Neural cell (in vitro differentiated cells): Measurements from ENCODE around the gene ARFGEF3. TPM values are rescaled to one million over a fixed set of nuclear protein-coding genes. Genes with fewer than 3 reads are reported as not detected.

Experiments
- H2AFZ ChIP-seq: fragments of 200-600, 300-800 bp; sonication (generic), shearing (Covaris generic); 2 replicates; pipeline ENCODE4 v1.6.0; 2014; ENCODE audit warnings: low read depth, mild to moderate bottlenecking, antibody characterized with exemption, low read length, moderate library complexity
- H3F3A ChIP-seq: fragments of 200-600 bp; shearing (Covaris generic); 2 replicates; pipeline ENCODE4 v1.6.1; 2016; ENCODE audit warnings: mild to moderate bottlenecking, moderate library complexity, mixed read lengths, antibody characterized with exemption, low read length; ENCODE audit not compliant: insufficient read depth, poor library complexity, severe bottlenecking
- H3K27ac ChIP-seq: fragments of 200-600, 300-800 bp; sonication (generic), shearing (Covaris generic); 2 replicates; pipeline ENCODE4 v1.5.1; 2014; ENCODE audit warnings: mild to moderate bottlenecking, low read length, moderate library complexity
- H3K27me3 ChIP-seq: fragments of 300-800, 200-600 bp; sonication (generic), shearing (Covaris generic); 2 replicates; pipeline ENCODE4 v1.6.0; 2014; ENCODE audit warnings: mild to moderate bottlenecking, low read depth, low read length, moderate library complexity; ENCODE audit not compliant: insufficient read depth
- H3K36me3 ChIP-seq: fragments of 300-800, 200-600 bp; sonication (generic), shearing (Covaris generic); 2 replicates; pipeline ENCODE4 v1.5.1; 2014; ENCODE audit warnings: mild to moderate bottlenecking, antibody characterized with exemption, low read length, moderate library complexity; ENCODE audit not compliant: insufficient read depth
- H3K4me2 ChIP-seq: fragments of 300-800, 200-600 bp; sonication (generic), shearing (Covaris generic); 2 replicates; pipeline ENCODE4 v1.6.0; 2014; ENCODE audit warnings: mild to moderate bottlenecking, low read length
- H3K4me3 ChIP-seq: fragments of 300-800, 200-600 bp; sonication (generic), shearing (Covaris generic); 2 replicates; pipeline ENCODE4 v1.5.1; 2014; ENCODE audit warnings: mild to moderate bottlenecking, low read length, moderate library complexity
- H3K79me2 ChIP-seq: fragments of 200-600 bp; shearing (Covaris generic); replicated peaks from 2 replicates; pipeline ENCODE4 v1.6.0; 2014; ENCODE audit warnings: mild to moderate bottlenecking, low read length, moderate library complexity; ENCODE audit not compliant: insufficient read depth
- H3K9ac ChIP-seq: fragments of 300-800, 200-600 bp; sonication (generic), shearing (Covaris generic); 2 replicates; pipeline ENCODE4 v1.6.1; 2016; ENCODE audit warnings: mild to moderate bottlenecking, low read length, mixed read lengths
- H3K9me2 ChIP-seq: fragments of 200-600 bp; shearing (Covaris generic); 2 replicates; pipeline ENCODE4 v1.6.1; 2016; ENCODE audit warnings: mild to moderate bottlenecking, low read length, mixed read lengths; ENCODE audit not compliant: insufficient read depth
- H3K9me3 ChIP-seq: fragments of 200-600, 300-800 bp; sonication (generic), shearing (Covaris generic); 2 replicates; pipeline ENCODE4 v1.6.1; 2016; ENCODE audit warnings: mild to moderate bottlenecking, mixed run types, low read length, moderate library complexity, mixed read lengths
- H4K20me1 ChIP-seq: fragments of 200-600 bp; shearing (Covaris generic); 2 replicates; pipeline ENCODE4 v1.6.1; 2016; ENCODE audit warnings: mild to moderate bottlenecking, mixed run types; ENCODE audit not compliant: insufficient read depth
- EP300 ChIP-seq: fragments of 450-650 bp; conservative IDR thresholded peaks from 2 replicates; pipeline ENCODE4 v1.6.1; 2014; ENCODE audit warnings: antibody characterized with exemption, mild to moderate bottlenecking, moderate library complexity; ENCODE audit not compliant: poor library complexity, severe bottlenecking
- EZH2 ChIP-seq: fragments of 200-600, 300-800 bp; shearing (Covaris generic), sonication (generic); IDR thresholded peaks from 2 replicates; pipeline ENCODE4 v1.6.1; 2014; ENCODE audit warnings: antibody characterized with exemption, low read length, borderline replicate concordance, mild to moderate bottlenecking; ENCODE audit not compliant: insufficient read depth, poor library complexity, severe bottlenecking
- MXI1 ChIP-seq: fragments of 450-650 bp; conservative IDR thresholded peaks from 2 replicates; pipeline ENCODE4 v1.6.1; 2014; ENCODE audit warnings: antibody characterized with exemption, mild to moderate bottlenecking; ENCODE audit not compliant: poor library complexity, severe bottlenecking
- POLR2AphosphoS5 ChIP-seq: IDR thresholded peaks from 2 replicates; pipeline ENCODE4 v1.6.1; 2012
- RAD21 ChIP-seq: fragments of 450-650 bp; conservative IDR thresholded peaks from 2 replicates; pipeline ENCODE4 v1.6.1; 2014; ENCODE audit warnings: antibody characterized with exemption, mild to moderate bottlenecking, moderate library complexity
- SMC3 ChIP-seq: fragments of 450-650 bp; conservative IDR thresholded peaks from 2 replicates; pipeline ENCODE4 v1.6.1; 2014; ENCODE audit warnings: antibody characterized with exemption, mild to moderate bottlenecking, moderate library complexity; ENCODE audit not compliant: poor library complexity
- TAF1 ChIP-seq: IDR thresholded peaks from 2 replicates; pipeline ENCODE4 v1.6.1; 2012; ENCODE audit warnings: low read depth
- polyA plus RNA-seq: library from polyadenylated mRNA; depleted of rRNA; stranded (reverse); fragments of >200 nt; gene quantifications from 2 replicates; pipeline ENCODE4 v1.2.3, GENCODE V29; 2014
- TF ChIP-seq, protein P1 (sequence below): fragments of 450-650 bp; IDR thresholded peaks from 2 replicates; pipeline ENCODE4 v1.5.1; 2014; ENCODE audit warnings: antibody characterized with exemption, mild to moderate bottlenecking, moderate library complexity; ENCODE audit not compliant: poor library complexity, severe bottlenecking
- TF ChIP-seq, protein P2 (sequence below): IDR thresholded peaks from 2 replicates; pipeline ENCODE4 v1.6.1; 2012; ENCODE audit warnings: borderline replicate concordance

The ARFGEF3 gene
- polyA plus RNA-seq, 1 donor from 2014 or later, result 4.6 TPM

GRCh38 chr6:138231381-138231886 lies 69.7 kb downstream of the ARFGEF3 start:
- Histone ChIP-seq H4K20me1 (no peaks in the 10 kb centered on the region), H3K4me3 (no peak overlapping the region), H3K27me3 (no peaks in the 10 kb centered on the region), H3K4me2 (no peak overlapping the region), H3K79me2 (no peaks in the 10 kb centered on the region), H3K9ac (no peak overlapping the region), H3K36me3 (no peaks in the 10 kb centered on the region), H3K9me3 (no peaks in the 10 kb centered on the region), H3K27ac (peak overlapping the region; percentile 53), H3F3A (no peaks in the 10 kb centered on the region), H3K9me2 (no peaks in the 10 kb centered on the region), H2AFZ (no peak overlapping the region)
- no peak for TF ChIP-seq EZH2
- TF ChIP-seq EP300, result no peak
- TF ChIP-seq POLR2AphosphoS5, result peak; percentile 44
- no peak for TF ChIP-seq MXI1
- peak; percentile 9 for TF ChIP-seq RAD21
- no peak for TF ChIP-seq SMC3

DNA sequence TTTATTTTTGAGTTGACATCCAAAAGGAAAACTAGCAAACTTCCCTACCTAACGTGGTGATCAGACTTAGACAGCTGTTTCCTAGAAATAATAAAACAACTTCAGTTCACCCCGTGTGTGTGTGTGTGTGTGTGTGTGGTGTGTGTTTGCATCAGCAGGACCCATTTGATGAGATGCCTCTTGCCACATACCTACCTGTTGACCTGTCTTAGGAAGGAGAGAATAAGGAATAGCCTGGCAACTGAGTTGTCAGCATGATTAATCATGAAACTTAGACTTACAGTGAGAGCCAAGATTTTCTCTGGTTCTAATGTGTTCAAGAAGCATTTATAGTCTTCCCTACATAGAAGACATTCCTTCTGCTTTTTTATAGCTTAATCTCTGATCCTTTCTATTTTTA lies 72.6 kb downstream of the ARFGEF3 start:
- H3K79me2 ChIP-seq, result no peaks in the 10 kb centered on the region
- TF ChIP-seq, protein P1, sequence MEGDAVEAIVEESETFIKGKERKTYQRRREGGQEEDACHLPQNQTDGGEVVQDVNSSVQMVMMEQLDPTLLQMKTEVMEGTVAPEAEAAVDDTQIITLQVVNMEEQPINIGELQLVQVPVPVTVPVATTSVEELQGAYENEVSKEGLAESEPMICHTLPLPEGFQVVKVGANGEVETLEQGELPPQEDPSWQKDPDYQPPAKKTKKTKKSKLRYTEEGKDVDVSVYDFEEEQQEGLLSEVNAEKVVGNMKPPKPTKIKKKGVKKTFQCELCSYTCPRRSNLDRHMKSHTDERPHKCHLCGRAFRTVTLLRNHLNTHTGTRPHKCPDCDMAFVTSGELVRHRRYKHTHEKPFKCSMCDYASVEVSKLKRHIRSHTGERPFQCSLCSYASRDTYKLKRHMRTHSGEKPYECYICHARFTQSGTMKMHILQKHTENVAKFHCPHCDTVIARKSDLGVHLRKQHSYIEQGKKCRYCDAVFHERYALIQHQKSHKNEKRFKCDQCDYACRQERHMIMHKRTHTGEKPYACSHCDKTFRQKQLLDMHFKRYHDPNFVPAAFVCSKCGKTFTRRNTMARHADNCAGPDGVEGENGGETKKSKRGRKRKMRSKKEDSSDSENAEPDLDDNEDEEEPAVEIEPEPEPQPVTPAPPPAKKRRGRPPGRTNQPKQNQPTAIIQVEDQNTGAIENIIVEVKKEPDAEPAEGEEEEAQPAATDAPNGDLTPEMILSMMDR, result no peak
- no peak for TF ChIP-seq TAF1
- no peak for TF ChIP-seq POLR2AphosphoS5
- TF ChIP-seq RAD21, result no peak
- TF ChIP-seq, protein P2, sequence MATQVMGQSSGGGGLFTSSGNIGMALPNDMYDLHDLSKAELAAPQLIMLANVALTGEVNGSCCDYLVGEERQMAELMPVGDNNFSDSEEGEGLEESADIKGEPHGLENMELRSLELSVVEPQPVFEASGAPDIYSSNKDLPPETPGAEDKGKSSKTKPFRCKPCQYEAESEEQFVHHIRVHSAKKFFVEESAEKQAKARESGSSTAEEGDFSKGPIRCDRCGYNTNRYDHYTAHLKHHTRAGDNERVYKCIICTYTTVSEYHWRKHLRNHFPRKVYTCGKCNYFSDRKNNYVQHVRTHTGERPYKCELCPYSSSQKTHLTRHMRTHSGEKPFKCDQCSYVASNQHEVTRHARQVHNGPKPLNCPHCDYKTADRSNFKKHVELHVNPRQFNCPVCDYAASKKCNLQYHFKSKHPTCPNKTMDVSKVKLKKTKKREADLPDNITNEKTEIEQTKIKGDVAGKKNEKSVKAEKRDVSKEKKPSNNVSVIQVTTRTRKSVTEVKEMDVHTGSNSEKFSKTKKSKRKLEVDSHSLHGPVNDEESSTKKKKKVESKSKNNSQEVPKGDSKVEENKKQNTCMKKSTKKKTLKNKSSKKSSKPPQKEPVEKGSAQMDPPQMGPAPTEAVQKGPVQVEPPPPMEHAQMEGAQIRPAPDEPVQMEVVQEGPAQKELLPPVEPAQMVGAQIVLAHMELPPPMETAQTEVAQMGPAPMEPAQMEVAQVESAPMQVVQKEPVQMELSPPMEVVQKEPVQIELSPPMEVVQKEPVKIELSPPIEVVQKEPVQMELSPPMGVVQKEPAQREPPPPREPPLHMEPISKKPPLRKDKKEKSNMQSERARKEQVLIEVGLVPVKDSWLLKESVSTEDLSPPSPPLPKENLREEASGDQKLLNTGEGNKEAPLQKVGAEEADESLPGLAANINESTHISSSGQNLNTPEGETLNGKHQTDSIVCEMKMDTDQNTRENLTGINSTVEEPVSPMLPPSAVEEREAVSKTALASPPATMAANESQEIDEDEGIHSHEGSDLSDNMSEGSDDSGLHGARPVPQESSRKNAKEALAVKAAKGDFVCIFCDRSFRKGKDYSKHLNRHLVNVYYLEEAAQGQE, result no peak
- no peak for TF ChIP-seq MXI1
- H3K4me3 ChIP-seq, result no peak overlapping the region
- H3K27me3 ChIP-seq, result no peaks in the 10 kb centered on the region
- H3K9ac ChIP-seq, result no peak overlapping the region
- H3K27ac ChIP-seq, result no peak overlapping the region
- no peaks in the 10 kb centered on the region for H3F3A ChIP-seq
- H3K9me2 ChIP-seq, result no peaks in the 10 kb centered on the region
- no peak overlapping the region for H3K4me2 ChIP-seq
- H3K36me3 ChIP-seq, result no peaks in the 10 kb centered on the region
- no peaks in the 10 kb centered on the region for H4K20me1 ChIP-seq
- no peak overlapping the region for H2AFZ ChIP-seq
- H3K9me3 ChIP-seq, result no peaks in the 10 kb centered on the region

GRCh38 chr6:138235205-138235604 lies 73.5 kb downstream of the ARFGEF3 start:
- no peaks in the 10 kb centered on the region for H4K20me1 ChIP-seq
- H3F3A ChIP-seq, result no peaks in the 10 kb centered on the region
- H3K36me3 ChIP-seq, result no peaks in the 10 kb centered on the region
- H3K9me3 ChIP-seq, result no peaks in the 10 kb centered on the region
- H3K79me2 ChIP-seq, result no peaks in the 10 kb centered on the region
- no peaks in the 10 kb centered on the region for H3K27me3 ChIP-seq
- H3K4me3 ChIP-seq, result no peak overlapping the region
- no peak overlapping the region for H3K27ac ChIP-seq
- H3K9ac ChIP-seq, result no peak overlapping the region
- H3K4me2 ChIP-seq, result no peak overlapping the region
- H2AFZ ChIP-seq, result no peak overlapping the region
- H3K9me2 ChIP-seq, result no peaks in the 10 kb centered on the region
- TF ChIP-seq MXI1 (no peak), POLR2AphosphoS5 (no peak), EP300 (no peak), SMC3 (no peak), RAD21 (no peak), EZH2 (no peak)
- TF ChIP-seq, protein P2, result no peak
- TF ChIP-seq, protein P1, result no peak
